GM18873 (cell line): Measurements from ENCODE around the gene RPS6KA6.

ENCODE experiments used
- ATAC-seq: cut with Tn5 transposase; IDR thresholded peaks from one replicate; pipeline ENCODE4 v1.9.1; 2021; ENCODE audit warnings: mild to moderate bottlenecking, moderate library complexity, moderate number of reproducible peaks; ENCODE audit not compliant: unreplicated experiment, low FRiP score

RPS6KA6 gene

DNA sequence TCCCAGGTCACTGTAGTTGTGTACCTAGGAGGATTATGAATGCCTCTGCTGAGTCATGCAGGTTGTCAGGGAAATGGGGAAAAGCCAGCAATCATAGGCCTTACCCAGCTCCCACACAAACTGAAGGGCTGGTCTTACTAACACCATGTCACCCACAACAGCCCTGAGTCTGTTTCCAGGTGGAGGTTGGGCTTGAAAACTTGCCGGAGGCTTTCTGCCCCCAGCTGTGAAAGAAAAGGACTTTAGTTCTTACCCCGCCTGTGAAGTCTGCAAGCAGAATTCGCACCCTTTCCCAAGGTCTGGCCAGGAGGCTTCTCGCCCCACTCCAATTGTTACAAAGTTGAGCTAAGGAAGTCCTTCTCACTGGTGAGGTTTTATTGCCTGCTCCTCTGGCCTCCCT lies 143.9 kb downstream of the RPS6KA6 start:
- no peak for ATAC-seq
